ENCODE data around the gene ZNG1C.
"Not testable (repeated sequence)": the region's sequence is repeated elsewhere in the genome, so short reads cannot be mapped to it uniquely, and the experiment has no call there.

The ZNG1C gene

DNA sequence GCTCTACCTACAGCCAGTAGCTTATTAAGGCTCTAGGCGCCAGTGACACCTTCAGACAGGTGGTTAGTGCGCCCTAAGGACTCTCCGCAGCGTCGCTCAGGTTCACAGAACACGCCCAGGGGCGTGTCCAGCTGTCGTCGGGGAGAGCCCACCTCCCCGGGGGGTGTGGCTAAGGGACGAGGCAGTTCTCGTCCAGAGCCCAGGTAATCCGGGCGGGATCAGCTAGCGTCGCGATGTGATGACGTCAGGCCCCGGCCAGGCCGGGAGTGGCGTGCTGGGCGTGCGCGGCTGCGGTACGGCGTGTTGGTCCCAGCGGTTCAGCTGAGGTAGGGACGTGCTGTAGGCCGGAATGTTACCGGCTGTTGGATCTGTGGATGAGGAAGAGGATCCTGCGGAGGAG is at the start of gene ZNG1C:
Gene ZNG1C, plus strand, starts transcription at position 301 of the 400 bp plus-strand sequence. Its CDS starts 49 bp downstream, at position 350.
- not testable (repeated sequence) for DNase-seq

DNA sequence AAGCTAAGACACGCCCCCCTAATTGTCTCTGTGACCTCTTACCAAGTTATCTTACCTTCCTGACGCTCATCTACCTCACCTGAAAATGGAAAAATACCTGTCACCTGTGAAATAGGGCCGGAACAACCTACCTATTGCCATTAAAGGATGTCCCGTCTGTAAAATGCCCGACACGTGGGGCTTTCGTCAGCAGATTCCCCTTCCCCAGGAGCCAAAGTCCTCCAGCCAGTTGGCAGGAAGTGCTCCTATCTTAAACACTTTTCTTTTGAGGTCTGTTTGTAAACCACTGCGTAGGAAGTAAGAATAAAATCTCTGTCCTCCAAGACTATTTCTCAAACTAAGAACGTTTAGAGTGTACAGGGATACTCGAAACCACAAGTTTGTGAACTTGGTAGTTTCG is 654 bp downstream of the ZNG1C start:
- DNase-seq: not testable (repeated sequence)

DNA sequence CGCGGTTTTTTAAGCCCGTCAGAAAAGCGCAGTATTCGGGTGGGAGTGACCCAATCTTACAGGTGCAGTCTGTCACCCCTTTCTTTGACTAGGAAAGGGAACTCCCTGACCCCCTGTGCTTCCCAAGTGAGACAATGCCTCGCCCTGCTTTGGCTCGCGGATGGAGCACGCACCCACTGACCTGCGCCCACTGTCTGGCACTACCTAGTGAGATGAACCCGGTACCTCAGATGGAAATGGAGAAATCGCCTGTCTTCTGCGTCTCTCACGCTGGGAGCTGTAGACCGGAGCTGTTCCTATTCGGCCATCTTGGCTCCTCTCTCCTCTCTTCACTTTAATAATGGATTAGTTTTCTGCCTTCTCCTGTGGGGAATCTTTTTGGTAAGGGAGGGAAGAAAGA is 39.3 kb downstream of the ZNG1C start:
- DNase-seq: not testable (repeated sequence)

DNA sequence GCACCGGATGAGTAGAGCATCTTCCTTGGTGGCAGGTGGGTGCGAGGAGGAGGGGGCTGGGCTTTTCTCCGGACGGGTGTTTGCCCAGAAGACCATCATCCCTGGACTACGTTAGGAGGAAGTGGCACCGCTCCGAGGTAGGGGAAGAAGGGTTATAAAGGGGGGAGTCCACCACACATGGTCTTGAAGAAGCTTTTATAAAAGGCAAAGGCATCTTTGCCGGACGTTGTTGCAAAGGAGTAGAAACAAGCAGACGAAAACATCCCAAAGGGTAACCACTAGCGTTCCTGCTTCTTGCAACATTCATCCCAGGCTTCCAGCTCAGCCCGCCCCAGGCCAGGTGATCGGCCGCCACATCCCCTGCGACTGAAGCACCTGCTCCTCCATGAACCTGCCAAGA is 60.8 kb downstream of the ZNG1C start, which contains the start of gene FOXD4L3:
Gene FOXD4L3, plus strand, starts transcription at position 301 of the 400 bp plus-strand sequence. Its CDS starts 85 bp downstream, at position 386.
- DNase-seq: not testable (repeated sequence)

DNA sequence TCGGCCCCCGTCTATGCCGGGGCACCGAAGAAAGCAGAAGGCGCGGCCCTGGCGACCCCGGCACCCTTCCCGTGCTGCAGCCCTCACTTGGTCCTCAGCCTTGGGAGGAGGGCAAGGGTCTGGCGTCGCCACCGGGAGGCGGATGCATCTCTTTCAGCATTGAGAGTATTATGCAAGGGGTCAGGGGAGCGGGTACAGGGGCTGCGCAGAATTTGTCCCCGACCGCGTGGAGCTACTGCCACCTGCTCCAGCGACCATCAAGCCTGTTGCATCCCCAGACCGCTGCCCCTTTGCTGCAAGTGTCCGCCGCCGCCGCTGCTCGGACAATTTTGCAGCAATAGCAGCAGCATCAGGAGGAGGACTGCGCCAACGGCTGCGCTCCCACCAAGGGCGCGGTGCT is 62.0 kb downstream of the ZNG1C start:
- DNase-seq: not testable (repeated sequence)

DNA sequence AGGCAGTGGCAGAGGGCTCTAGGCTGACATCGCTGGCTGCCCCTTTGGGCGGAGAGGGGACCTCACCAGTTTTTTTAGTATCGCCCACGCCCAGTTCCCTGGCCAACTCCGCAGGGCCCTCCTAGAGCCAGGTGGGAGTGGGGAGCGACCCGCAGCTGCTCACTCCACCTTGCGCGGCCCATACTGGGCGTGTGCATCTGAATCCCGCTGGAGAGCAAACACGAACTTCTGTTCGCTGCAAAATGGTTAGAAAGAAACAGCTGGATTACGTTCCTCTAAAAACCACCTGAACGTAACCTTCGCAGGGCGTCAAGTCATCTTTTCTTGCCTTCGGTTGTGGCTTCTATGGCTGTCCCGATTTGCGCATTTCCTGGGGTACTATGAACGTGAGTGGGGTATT is 62.4 kb downstream of the ZNG1C start:
- not testable (repeated sequence) for DNase-seq

DNA sequence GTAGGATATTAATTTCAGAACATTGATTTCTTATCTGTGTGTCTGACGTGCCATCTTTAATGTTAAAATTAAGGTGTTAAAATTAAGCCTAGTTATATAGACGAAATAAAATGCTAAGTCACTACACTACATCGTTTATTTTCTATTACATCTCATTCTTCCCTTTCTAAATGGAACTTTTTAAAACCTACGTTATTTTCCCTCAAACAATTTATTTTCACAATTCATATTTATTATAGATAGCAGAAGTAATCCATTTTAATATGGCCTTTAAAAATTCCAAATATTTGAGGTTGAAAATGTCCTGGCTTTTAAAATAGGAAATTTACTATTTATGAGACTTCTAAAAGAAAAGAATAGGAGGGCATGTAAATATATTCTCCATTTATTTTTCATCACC is 63.0 kb downstream of the ZNG1C start:
- not testable (repeated sequence) for DNase-seq

DNA sequence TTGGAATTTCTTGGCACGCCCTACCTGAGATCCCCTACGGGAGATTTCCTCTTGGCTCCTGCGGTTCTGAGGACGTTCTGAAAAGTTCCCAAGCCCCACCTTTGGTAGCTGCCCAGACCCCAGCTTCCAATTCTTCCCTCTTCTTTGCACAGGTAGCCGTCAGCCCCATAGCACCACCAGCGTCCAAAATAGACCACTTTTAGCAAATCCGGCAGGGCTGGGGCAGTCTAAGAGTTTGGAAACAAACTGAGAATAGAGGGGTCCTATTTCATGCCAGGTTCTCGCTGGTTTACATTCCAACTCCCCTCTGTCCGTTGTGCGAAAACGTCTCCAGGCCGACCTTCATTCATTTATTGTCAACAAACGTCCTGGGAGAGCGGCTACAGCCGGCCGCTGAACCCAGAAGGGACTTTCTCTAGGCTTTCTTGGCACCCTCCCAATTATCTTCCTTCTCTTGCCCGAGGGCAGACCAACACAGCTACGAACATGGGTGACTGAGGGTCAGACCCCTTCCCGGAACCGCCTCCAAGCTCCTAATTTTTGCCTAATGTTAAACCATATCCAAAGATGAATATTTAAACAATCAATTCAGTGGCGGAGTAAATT is 64.0 kb downstream of the ZNG1C start:
- not testable (repeated sequence) for DNase-seq

DNA sequence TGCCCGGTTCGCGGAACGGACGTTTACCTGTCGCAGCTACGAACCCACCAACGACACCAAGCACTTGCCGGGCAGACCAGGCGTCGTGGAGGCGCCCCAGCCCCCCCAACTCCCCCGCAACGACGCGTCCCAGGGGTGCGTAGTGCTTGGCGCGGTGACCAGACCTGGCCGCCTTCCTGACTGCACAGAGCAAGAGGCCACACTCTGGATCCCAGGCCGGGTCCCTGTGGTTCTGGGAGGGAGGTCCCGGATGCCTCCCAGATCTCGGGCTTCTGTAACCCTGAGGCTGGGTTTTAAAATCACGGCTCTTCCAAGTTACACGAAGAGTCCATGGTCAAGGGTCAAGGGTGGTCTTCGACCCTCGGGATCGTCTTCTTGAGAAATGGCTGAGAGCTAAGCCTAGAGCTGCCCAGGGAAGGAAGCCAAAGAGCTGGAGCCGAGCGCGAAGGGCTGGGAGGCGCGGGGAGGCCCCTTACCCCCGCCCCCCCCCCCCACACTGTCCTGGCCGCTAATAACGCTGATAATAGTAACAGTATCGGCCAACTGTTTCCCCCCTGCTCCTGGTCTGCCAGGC is 64.7 kb downstream of the ZNG1C start:
- DNase-seq: not testable (repeated sequence)

DNA sequence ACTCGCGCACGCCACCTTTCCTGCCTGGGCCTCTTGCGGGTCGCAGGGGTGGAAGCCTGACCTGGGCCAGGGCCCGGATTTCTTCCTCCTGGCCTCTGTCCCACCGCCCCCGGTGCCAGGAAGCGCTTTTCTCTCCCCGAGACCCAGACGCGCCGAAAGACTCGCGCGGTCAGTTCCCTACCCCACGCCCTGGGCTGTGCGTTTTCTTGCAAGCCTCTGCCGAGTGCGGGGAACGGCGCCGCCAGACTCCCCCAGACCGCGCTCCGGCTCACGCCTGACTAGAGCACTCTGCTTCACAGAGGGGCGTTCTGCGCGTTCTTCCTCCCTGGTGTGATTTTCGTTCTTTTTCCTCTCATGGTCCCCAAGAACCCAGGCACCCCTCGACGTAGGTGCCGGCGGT is 65.3 kb downstream of the ZNG1C start:
- DNase-seq: not testable (repeated sequence)

DNA sequence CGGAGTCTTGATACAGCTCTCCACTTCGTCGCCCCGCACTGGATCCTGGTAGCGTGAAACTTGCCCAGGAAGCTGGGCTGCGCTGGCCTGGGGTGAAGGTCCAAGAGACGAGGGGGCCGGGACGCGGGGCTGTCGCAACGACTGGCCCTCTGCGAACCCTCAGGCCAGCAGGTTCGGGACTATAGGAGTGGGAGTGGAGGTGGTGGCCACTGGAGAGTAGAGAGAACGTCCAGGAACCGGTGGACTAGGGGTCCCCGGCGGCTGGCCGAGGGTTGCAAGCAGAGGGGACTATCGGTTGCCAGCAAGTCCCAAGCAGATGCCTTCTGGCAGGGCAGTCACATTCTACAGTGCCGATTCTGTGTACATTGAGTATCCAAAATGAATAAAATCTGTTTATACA is 65.9 kb downstream of the ZNG1C start:
- DNase-seq: not testable (repeated sequence)

DNA sequence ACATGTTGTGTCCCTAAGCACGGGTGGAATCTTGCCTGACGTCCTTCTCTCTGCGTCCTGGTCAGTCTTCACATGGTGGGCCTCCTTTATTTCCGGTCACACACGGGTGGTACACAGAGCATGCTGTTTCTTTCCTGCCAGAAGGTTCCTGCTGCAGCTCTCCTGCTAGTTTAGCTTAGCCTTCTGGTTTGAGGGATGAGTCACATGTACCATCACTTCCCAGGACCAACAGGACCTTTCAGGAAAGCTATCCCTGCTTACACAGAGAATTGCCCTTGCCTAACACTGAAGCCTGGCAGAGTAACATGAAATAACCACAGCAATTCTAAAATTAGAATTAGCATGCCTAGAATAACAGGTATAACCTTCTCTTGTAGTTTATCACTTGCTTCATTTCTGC is 69.4 kb downstream of the ZNG1C start:
- not testable (repeated sequence) for DNase-seq

DNA sequence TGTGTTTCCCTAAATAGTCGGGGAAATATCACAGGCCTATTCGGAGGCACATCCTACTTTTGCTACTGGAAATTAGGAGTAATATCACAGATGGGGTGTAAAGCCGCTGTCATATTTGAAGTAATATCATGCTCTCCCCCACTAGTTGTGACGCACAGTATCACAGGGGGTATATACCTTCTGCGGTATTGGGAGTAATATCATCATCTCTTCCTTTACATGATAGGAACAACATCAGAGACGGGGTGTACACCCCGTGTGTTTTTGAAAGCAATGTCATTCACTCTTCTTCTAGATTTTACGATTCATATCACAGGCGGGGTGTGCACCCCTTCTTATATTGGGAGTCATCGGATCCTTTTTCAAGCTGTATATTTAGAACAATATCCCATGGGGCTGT is 76.4 kb downstream of the ZNG1C start:
- not testable (repeated sequence) for DNase-seq

DNA sequence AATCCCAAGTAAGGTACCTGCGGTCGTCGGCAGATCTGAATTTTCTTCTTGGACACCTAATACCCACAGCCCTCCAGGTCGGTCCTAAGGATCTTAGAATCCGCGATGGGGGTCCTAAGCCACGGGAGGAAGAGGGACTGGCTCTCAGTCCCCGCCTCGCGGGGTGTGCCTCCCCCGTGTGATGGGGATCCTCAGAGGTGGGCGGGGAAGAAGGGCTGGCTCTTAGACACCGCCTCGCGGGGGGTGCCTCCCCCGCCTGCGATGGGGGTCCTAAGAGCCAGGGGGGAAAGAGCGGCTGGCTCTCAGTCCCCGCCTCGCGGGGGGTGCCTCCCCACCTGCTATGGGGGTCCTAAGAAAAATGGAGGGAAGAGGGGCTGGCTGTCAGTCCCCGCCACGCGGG is 82.0 kb downstream of the ZNG1C start:
- DNase-seq: not testable (repeated sequence)

DNA sequence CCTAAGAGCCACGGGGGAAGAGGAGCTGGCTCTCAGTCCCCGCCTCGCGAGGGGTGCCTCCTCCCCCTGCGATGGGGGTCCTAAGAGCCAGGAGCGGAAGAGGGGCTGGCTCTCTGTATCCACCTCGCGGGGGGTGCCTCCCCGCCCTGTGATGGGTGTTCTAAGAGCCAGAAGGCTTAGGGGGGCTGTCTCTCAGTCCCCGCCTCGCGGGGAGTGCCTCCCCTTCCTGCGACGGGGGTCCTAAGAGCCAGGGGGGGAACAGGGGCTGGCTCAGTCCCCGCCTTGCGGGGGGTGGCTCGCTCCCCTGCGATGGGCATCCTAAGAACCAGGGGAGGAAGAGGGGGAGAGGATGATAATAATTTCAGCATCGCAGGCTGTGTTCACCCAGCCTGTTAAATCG is 82.7 kb downstream of the ZNG1C start:
- DNase-seq: not testable (repeated sequence)

DNA sequence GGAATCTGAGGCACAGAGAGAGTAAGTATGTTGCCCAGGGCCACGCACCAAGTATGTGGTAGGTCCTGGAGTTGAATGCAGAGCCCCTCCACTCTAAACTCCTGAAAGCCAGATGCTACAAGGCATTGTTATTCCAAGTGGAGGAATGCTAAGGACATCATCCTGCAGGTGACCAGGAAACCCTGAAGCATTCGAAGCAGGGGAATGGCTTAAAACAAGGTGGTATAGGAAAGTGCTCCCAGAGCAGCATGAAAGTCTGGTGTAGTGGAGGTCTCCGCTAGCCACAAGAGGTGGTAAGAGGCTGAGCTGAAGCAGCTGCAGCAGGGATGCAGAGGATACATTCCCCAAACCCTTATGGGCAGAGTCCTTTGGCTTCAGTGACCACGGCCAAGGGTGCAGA is 87.3 kb downstream of the ZNG1C start:
- DNase-seq: not testable (repeated sequence)

DNA sequence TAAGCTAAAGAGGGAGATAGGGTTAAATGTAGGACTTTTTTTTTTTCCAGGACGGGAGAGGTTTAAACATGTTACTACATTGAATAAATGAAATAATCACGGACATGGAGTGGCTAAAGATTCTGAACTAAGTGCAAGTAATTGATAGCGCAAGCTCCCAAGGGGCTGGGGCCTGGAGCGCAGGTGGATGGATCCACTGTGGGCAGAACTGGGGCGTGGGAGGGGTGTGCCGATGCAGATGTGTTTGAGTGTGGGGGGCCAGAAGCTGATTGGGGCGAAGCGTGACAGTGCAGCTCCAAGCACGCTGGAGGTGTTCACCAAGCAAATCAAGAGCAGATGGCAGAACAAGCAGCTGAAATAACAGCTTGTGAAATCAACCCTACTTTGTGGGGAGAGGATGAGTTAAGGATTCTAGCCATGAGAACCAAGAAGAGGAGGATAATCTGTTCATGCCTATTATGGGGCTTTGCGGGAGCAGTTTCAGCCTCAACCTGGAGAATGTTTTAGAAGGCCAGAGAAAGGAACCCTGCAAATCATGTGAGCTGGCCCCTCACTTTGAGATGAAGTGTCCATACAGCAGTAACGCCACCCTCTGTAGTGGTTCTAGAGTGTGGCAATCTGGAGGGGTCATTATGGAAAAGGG is 88.9 kb downstream of the ZNG1C start:
- DNase-seq: not testable (repeated sequence)

DNA sequence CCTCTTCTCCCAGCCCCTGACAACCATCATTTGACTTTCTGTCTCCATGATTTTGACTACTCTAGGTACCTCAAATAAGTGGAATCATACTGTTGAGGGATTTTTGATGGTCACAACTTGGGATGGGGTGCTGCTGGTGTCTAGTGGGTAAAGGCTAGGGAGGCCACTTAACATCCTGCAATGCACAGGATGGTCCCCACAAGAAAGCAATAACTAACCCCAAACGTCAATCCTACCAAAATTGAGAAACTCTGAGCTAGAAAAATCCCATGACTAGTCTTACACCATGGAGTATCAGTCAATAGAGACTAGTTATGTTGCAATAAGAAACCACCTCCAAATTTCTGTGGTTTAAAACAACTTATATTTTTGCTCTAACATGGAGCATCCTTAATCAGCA is 90.3 kb downstream of the ZNG1C start:
- DNase-seq: not testable (repeated sequence)

DNA sequence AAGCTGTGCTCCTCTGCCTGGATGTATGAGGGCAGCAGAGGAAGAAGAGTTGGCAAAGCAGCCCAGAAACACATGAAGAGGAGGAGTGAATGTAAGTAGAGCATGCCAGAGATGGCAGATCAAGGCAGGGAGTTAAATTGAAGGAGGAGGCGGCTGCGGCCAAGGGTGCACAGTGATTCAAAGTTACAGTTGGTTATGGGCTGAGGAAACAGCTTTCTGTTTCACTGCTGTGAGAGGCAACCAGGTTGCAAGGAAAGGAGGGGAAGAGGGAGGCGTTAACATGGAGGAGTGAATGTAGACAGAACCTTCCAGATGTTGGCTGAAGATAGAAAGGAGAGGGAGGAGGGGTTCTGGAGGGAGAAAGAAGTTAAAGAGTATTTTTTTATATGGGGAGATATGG is 94.2 kb downstream of the ZNG1C start:
- not testable (repeated sequence) for DNase-seq

DNA sequence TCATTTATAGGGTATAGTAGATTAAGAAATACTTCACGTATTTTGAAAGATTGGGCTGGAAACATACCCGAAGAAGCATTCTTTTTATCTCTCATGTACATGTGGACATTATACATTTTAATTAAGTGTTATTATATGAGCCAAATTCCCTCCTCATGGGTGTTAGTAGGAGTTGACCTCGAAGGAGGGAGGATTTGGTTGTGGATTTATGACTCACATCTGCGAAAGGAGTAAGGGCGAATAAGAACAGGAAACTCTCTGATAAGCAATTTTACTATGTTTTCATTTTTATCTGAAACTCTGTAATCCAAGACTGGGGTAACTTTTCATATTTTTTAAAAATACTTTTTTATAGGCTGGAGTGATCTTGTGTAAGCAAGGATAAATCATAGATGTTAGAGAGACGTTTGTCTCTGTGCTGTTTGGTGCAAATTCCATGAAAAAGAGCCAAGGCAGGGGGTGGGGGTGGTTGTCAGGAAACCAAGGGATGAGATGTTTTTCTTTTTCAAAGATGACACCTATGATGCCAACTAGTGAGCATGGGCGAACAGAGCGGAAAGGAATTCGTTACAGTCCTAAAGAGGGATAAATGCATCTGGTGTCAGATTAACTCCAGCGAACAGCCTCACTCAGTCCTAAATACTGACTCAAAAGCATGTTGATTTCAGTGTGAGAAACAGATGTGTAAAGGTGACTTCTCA is 95.0 kb downstream of the ZNG1C start:
- peak; percentile 54 for DNase-seq

DNA sequence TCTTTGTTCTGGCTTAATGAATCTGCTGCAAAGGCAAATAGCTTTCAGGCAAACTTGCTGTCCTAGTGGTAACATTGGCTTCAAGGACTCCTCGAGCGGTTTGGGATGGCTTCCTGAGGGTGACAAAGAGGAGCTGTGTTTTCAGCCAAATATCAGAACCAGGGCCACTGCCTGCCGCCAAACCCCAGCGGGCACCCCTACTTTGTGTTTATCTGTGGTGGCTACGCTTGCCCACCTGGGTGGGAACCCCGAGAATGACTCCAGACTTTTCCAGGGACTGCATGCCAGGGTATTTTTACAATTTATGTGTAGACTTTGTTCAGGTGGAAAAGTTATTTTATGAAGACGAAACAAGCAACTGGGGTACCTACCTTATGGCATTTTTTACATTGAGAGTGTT is 96.2 kb downstream of the ZNG1C start:
- DNase-seq: not testable (repeated sequence)

DNA sequence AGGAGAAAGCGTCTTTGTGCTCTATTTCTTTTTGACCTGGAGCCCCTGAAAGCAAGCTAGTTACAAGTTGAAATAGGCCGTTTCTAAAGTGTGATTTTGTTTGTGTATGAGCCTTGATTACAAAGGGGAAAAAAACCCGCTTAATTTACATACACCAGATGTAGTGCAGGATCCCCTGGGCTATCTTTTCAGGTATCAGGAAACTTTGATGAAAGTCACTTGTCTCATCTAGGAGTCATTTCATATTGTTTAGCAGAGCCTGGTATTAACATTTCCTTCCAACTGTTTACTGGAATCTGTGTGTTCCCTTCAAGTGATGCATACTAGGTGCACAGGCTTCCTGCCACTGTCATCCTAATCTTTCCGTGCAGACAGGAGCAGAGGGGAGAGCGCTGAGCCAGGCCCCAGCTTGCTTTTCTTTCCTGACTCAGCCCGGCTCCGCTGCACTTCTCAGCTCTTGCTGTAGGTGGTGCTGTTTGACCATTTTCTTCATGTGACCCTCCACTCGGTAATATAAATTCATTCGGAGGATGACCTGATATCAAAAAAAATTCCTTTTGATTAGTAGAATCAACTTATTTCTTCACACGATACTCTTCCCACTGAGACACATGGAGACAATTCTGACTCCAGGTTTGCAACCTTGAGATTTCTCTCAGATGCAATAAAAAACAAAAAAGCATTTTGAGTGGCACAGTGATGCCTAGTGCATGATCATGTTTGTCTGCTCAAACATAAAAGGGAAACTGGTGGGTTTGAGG is 100.7 kb downstream of the ZNG1C start:
- not testable (repeated sequence) for DNase-seq

DNA sequence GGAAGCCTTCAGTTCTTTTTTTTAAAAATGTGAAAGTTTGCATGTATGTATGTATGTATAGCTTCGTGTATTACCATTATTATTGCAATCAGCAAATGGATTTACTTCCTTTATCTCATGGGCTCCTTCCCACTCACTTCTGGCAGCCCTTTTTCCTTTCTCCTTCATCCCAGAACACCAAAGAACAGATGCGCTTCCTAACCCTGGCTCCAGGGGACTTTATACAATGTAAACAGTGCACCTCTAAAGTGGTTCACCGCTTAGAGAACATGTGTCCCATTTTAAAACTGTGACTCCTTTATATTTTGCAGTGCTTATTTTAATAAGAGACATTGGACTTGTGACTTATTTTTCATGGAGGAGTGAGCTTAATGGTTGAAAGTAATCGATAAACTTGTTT is 101.5 kb downstream of the ZNG1C start:
- DNase-seq: not testable (repeated sequence)

Measured in NCI-H226 (cell line).